GM19025 (cell line): ENCODE data around the gene TEX13B.
"Not testable (repeated sequence)": the region's sequence is repeated elsewhere in the genome, so short reads cannot be mapped to it uniquely, and the experiment has no call there.

Source experiments
- ATAC-seq: cut with Tn5 transposase; IDR thresholded peaks from one replicate; pipeline ENCODE4 v1.9.1; 2021; ENCODE audit warnings: mild to moderate bottlenecking, low read depth, moderate library complexity; ENCODE audit not compliant: unreplicated experiment

The TEX13B gene

DNA sequence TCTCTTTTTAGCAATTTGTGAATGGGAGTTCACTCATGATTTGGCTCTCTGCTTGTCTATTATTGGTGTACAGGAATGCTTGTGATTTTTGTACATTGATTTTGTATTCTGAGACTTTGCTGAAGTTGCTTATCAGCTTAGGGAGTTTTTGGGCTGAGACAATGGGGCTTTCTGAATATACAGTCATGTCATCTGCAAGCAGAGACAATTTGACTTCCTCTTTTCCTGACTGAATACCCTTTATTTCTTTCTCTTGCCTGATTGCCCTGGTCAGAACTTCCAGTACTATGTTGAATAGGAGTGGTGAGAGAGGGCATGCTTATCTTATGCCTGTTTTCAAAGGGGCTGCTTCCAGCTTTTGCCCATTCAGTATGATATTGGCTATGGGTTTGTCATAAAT lies 26.8 kb downstream of the TEX13B start:
- ATAC-seq = not testable (repeated sequence)

DNA sequence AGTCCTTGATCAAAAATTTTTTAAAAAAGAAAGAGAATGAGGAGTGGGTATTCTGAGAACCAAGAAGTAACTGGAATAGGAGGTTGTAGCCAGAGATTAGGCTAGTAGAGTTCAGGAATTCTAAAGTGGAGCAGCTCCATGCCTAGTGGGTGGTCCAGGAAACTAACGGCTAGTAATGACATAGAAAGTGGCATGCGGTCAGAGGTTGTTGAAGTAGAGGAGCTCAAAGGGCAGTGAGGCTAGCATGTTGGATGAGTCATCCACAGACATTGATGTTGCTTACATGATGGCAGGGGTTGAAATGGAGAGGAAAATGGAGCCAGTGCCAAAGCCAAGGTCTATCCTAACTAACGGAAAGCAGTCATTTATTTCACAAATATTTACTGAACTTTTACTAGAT lies 42.1 kb downstream of the TEX13B start:
- no peak for ATAC-seq

DNA sequence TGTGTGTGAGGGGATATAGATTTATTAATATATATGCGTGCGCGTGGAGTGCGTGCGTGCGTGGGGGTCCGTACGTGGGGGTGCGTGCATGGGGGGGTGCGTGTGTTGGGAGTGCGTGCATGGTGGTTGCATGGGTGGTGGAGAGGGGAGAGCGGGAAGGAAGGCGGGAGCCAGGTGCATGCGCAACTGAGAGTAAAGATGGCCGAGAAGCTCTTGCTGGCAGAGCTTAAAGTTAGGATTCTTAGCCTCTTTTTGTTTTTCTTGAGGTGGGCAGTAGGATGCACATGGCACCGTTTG lies 45.8 kb downstream of the TEX13B start:
- ATAC-seq = no peak

DNA sequence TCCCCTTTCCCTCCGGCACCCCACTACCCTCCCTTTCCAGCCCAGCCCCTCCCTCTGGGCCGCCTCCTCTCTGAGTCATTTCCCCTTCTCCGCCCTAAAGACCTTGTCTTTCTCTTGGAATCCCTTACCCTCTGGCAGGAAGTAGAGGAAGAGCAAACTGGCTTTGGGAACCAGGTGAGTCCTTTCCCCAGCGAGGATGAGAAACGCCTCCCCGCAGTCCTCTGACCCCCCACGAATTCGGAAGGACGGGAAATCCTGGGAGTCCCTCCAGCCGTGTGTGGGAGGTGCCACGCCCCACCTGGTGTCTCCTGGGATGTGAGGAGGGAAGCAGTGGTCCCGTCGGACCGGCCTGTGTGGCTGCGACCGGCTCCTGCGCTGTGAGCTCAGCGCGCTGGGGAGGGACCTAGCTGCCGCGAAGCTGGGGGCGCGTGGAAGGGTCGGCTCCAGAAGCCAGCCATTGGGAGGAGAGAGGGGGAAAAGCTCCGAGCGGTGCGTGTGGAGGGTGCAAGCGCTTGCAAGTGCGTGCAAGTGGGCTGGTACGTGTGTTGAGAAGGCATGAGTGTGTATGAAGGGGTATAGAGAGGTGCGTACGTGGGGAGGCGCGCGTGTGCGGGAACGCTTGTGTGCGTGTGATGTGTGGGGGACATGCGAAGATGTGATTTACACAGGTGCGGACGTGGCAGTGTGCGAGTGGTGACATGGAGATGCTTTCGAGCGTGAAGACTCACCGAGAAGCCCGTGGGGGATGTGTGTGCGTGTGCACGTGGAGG lies 46.3 kb downstream of the TEX13B start:
- ATAC-seq = no peak

DNA sequence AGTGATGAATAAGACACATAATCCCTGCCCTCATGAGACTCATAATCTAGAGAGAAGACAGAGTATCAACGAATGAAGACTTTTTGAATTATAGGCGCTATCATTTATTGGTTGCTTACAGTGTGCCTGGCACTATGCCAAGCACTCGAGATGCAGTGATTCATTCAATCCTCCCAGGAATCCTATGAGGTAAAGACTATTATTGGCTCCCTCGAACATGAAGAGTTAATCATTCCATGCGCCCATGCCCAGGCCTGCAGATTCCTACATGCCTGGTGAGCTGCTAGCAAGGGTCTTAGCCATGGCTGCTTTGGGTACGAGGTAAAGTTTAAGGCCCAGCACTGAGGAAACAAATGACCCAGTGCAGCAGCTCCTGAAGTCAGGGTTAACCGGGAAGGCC lies 47.0 kb downstream of the TEX13B start:
- ATAC-seq = no peak

DNA sequence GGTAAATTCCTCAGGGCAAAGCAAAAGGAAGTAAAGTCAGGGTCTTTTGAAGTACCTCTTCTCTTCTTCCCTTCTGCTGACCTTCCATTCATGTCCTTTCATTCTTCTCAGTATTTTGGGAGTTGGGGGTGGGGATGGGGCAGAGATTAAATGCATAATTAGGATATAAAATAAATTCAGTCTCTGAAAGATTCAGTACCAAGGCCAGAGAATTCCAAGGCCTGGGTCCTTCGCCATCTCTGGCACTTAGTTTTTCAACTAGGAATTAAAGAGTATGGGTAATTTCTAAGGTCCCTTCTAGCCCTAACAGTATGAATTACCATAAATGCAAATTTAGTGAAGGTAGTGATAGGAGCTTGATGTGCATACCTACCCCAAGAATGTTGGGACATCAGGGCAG lies 47.9 kb downstream of the TEX13B start:
- ATAC-seq = no peak
